ENCODE measurements around the gene MEF2D.

GRCh38 chr1:156504821-156505678 lies 4.5 kb upstream of the MEF2D start:
- peak; percentile 94 for TF ChIP-seq ZC3H10 (CRISPR knock-in tag; IDR thresholded peaks at IDR 0.05)
- no peak for TF ChIP-seq PPARA (CRISPR knock-in tag; IDR thresholded peaks at IDR 0.05; ENCODE audit: borderline replicate concordance)
- TF ChIP-seq SNAI2 (CRISPR knock-in tag; IDR thresholded peaks at IDR 0.05): no peak
- no peak for TF ChIP-seq CREB5 (CRISPR knock-in tag; IDR thresholded peaks at IDR 0.05; ENCODE audit: low read depth)
- TF ChIP-seq ZFP3 (CRISPR knock-in tag; IDR thresholded peaks at IDR 0.05): peak; percentile 44; the same call in 1 of the 2 replicates
- no peak for TF ChIP-seq GLIS3 (CRISPR knock-in tag; IDR thresholded peaks at IDR 0.05)
- no peak for TF ChIP-seq ZNF70 (CRISPR knock-in tag; IDR thresholded peaks at IDR 0.05)
